OCI-LY7 (cell line): ENCODE measurements around the gene PARP6. TPM values are rescaled to one million over a fixed set of nuclear protein-coding genes. Genes with fewer than 3 reads are reported as not detected.

ENCODE experiments used
- BruUV-seq: library from RNA; stranded (reverse); fragments of 400-500 nt; replicated peaks from 2 replicates; lab custom pipeline; 2021; lab: Mats Ljungman, UMichigan
- CTCF ChIA-PET: fragments of 300-600 bp; sonication (Branson Sonifier 250); formaldehyde crosslinking; loops from one replicate; lab custom pipeline; 2022; ENCODE audit warnings: antibody characterized with exemption; ENCODE audit not compliant: unreplicated experiment; lab: Charles Lee
- POLR2A ChIA-PET: fragments of 300-600 bp; sonication (Branson Sonifier 250); formaldehyde crosslinking; loops from one replicate; lab custom pipeline; 2022; ENCODE audit warnings: antibody characterized with exemption; lab: Charles Lee
- DNase-seq: peaks from one replicate; pipeline ENCODE4 v3.0.0-alpha.2; 2015; ENCODE audit warnings: low spot score
- H2AFZ ChIP-seq: fragments of 200-600 bp; sonication (generic), shearing (Covaris generic); 2 replicates; pipeline ENCODE4 v1.6.1; 2014; ENCODE audit warnings: mild to moderate bottlenecking, antibody characterized with exemption, low read length, moderate library complexity
- H3K27ac ChIP-seq: fragments of 200-600 bp; sonication (generic); 2 replicates; pipeline ENCODE4 v1.5.1; 2014; ENCODE audit warnings: mixed run types, low read depth, mild to moderate bottlenecking, moderate library complexity, low read length, inconsistent platforms; ENCODE audit not compliant: poor library complexity, severe bottlenecking
- H3K36me3 ChIP-seq: fragments of 200-600 bp; sonication (generic); 2 replicates; pipeline ENCODE4 v1.6.1; 2014; ENCODE audit warnings: mild to moderate bottlenecking, antibody characterized with exemption, low read length, moderate library complexity, mixed read lengths; ENCODE audit not compliant: insufficient read depth
- H3K4me1 ChIP-seq: fragments of 200-600 bp; sonication (generic); 2 replicates; pipeline ENCODE4 v1.5.1; 2014; ENCODE audit warnings: mild to moderate bottlenecking, low read length; ENCODE audit not compliant: insufficient read depth, poor library complexity, severe bottlenecking
- H3K4me2 ChIP-seq: fragments of 200-600 bp; sonication (generic); 2 replicates; pipeline ENCODE4 v1.6.1; 2014; ENCODE audit warnings: mild to moderate bottlenecking, low read length
- H3K4me3 ChIP-seq: fragments of 200-600 bp; sonication (generic); 2 replicates; pipeline ENCODE4 v1.5.1; 2014; ENCODE audit warnings: mild to moderate bottlenecking, low read depth, low read length; ENCODE audit not compliant: poor library complexity, severe bottlenecking
- H3K79me2 ChIP-seq: fragments of 200-600 bp; sonication (generic); 2 replicates; pipeline ENCODE4 v1.6.1; 2016; ENCODE audit warnings: low read depth, mild to moderate bottlenecking, low read length, moderate library complexity, mixed read lengths; ENCODE audit not compliant: insufficient read depth
- H3K9me2 ChIP-seq: fragments of 200-600 bp; sonication (generic); 2 replicates; pipeline ENCODE4 v1.6.1; 2016; ENCODE audit warnings: mild to moderate bottlenecking, low read length, mixed read lengths; ENCODE audit not compliant: insufficient read depth
- H3K9me3 ChIP-seq: fragments of 200-600 bp; sonication (generic); 2 replicates; pipeline ENCODE4 v1.6.1; 2014; ENCODE audit warnings: mild to moderate bottlenecking, mixed run types, low read length, mixed read lengths
- H4K20me1 ChIP-seq: fragments of 200-600 bp; sonication (generic); 2 replicates; pipeline ENCODE4 v1.6.1; 2014; ENCODE audit warnings: mild to moderate bottlenecking, antibody characterized with exemption, low read length, moderate library complexity, mixed read lengths; ENCODE audit not compliant: insufficient read depth
- CTCF ChIP-seq: fragments of 200-600 bp; sonication (generic); conservative IDR thresholded peaks from 2 replicates; pipeline ENCODE4 v1.5.1; 2014; ENCODE audit warnings: mild to moderate bottlenecking, antibody characterized with exemption, low read length, moderate library complexity, mixed read lengths
- EZH2phosphoT487 ChIP-seq: fragments of 200-600 bp; sonication (generic); IDR thresholded peaks from 2 replicates; pipeline ENCODE4 v1.6.1; 2018; ENCODE audit warnings: low read depth, borderline replicate concordance, mild to moderate bottlenecking, mixed run types, antibody characterized with exemption, low read length, moderate library complexity, mixed read lengths
- intact Hi-C: fragments of 100-400 bp; cut with micrococcal nuclease; formaldehyde crosslinking; loops from one replicate; pipeline ENCODE4 v1.10.0; 2022; ENCODE audit not compliant: unreplicated experiment
- total RNA-seq, 2 experiments: library from RNA; depleted of rRNA in 1 of 2; stranded (reverse); fragments of >200 nt in 1 of 2; shearing (Covaris generic) in 1 of 2; gene quantifications; 2 replicates each; pipeline ENCODE4 v1.2.3, GENCODE V29; 2014 to 2022

PARP6 gene
- total RNA-seq, 2 experiments from 2014 or later = 58.3 to 73.3 TPM

GRCh38 chr15:72201391-72201921, 70.9 kb downstream of the PARP6 start:
- ChIA-PET POLR2A (interaction anchor here (0.6 kb wide), 1 partner anchor 38 kb away, joined by 3 read pairs; no protein-coding TSS in a partner anchor), CTCF (interaction anchor here (0.9 kb wide), 1 partner anchor 9 kb away, joined by 5 read pairs; no protein-coding TSS in a partner anchor)
- Histone ChIP-seq H3K9me2 (no peaks in the 10 kb centered on the region), H3K27ac (peak overlapping the region; percentile 20), H3K36me3 (peaks cover 87% of the 10 kb centered on the region), H3K9me3 (no peaks in the 10 kb centered on the region), H2AFZ (no peak overlapping the region), H3K4me3 (no peak overlapping the region), H3K4me1 (peaks cover 10% of the 10 kb centered on the region), H4K20me1 (peaks cover 27% of the 10 kb centered on the region; the same call in 1 of the 2 replicates), H3K4me2 (no peak overlapping the region), H3K79me2 (no peaks in the 10 kb centered on the region)
- peak; percentile 33 for DNase-seq
- TF ChIP-seq EZH2phosphoT487 = no peak
- no peak for TF ChIP-seq CTCF
- intact Hi-C loops = loop anchor here (5.0 kb wide), 1 partner anchor 56 kb away; no protein-coding TSS in a partner anchor
- BruUV-seq = no TSS peak

- ChIA-PET POLR2A (interaction anchor here (0.6 kb wide), 2 partner anchors 39 kb away, joined by 3 to 6 read pairs; no protein-coding TSS in a partner anchor), CTCF (interaction anchor here (0.7 to 0.9 kb wide), 2 partner anchors 10 to 31 kb away, joined by 3 to 5 read pairs; no protein-coding TSS in a partner anchor)
- no peak overlapping the region for H3K4me3 ChIP-seq
- no TSS peak for BruUV-seq
- no peak overlapping the region for H3K4me2 ChIP-seq
- H3K27ac ChIP-seq = peak overlapping the region; percentile 20
- DNase-seq = no peak
- H3K36me3 ChIP-seq = peaks cover 79% of the 10 kb centered on the region
- intact Hi-C loops = loop anchor here (5.0 kb wide), 1 partner anchor 57 kb away; no protein-coding TSS in a partner anchor
- H3K9me2 ChIP-seq = no peaks in the 10 kb centered on the region
- TF ChIP-seq EZH2phosphoT487 (no peak), CTCF (no peak)
- peaks cover 27% of the 10 kb centered on the region; the same call in 1 of the 2 replicates for H4K20me1 ChIP-seq
- peaks cover 10% of the 10 kb centered on the region for H3K4me1 ChIP-seq
- H2AFZ ChIP-seq = no peak overlapping the region
- H3K9me3 ChIP-seq = no peaks in the 10 kb centered on the region
- no peaks in the 10 kb centered on the region for H3K79me2 ChIP-seq
Observed at GRCh38 chr15:72200395-72201237, 71.7 kb downstream of the PARP6 start.
